GM18907 (cell line): ENCODE results near the gene NEMP1.

Experiments
- ATAC-seq: cut with Tn5 transposase; IDR thresholded peaks from one replicate; pipeline ENCODE4 v1.9.1; 2021; ENCODE audit warnings: mild to moderate bottlenecking, moderate library complexity; ENCODE audit not compliant: unreplicated experiment

Gene NEMP1

GRCh38 chr12:57107456-57108155 lies 29.0 kb upstream of the NEMP1 start:
- ATAC-seq = no peak

GRCh38 chr12:57106021-57106708 lies 27.6 kb upstream of the NEMP1 start:
- ATAC-seq = no peak

- ATAC-seq = no peak
Observed at GRCh38 chr12:57105011-57105753, 26.6 kb upstream of the NEMP1 start.

GRCh38 chr12:57104292-57104910 lies 25.8 kb upstream of the NEMP1 start:
- no peak for ATAC-seq

GRCh38 chr12:57103856-57104255 lies 25.3 kb upstream of the NEMP1 start:
- no peak for ATAC-seq

GRCh38 chr12:57101892-57102695 lies 23.5 kb upstream of the NEMP1 start:
- no peak for ATAC-seq

GRCh38 chr12:57099766-57100165 lies 21.2 kb upstream of the NEMP1 start:
- ATAC-seq = no peak

GRCh38 chr12:57099047-57099714 lies 20.6 kb upstream of the NEMP1 start:
- ATAC-seq = no peak

- no peak for ATAC-seq
Observed at GRCh38 chr12:57098546-57098945, 20.0 kb upstream of the NEMP1 start.

GRCh38 chr12:57097554-57097835 lies 18.9 kb upstream of the NEMP1 start:
- no peak for ATAC-seq

GRCh38 chr12:57096748-57097553 lies 18.4 kb upstream of the NEMP1 start:
- ATAC-seq = no peak

GRCh38 chr12:57096099-57096572 lies 17.5 kb upstream of the NEMP1 start:
- no peak for ATAC-seq

GRCh38 chr12:57095440-57095839 lies 16.8 kb upstream of the NEMP1 start:
- ATAC-seq = no peak

- no peak for ATAC-seq
Observed at GRCh38 chr12:57094208-57095160, 15.9 kb upstream of the NEMP1 start.

- no peak for ATAC-seq
Observed at GRCh38 chr12:57093415-57094207, 15.0 kb upstream of the NEMP1 start.

GRCh38 chr12:57092876-57093414 lies 14.4 kb upstream of the NEMP1 start:
- ATAC-seq = no peak

- no peak for ATAC-seq
Observed at GRCh38 chr12:57092529-57092862, 13.9 kb upstream of the NEMP1 start.
